Ishikawa (cell line): ENCODE data around the gene DNALI1.

ENCODE experiments used
- CEBPB ChIP-seq: IDR thresholded peaks from 2 replicates; pipeline ENCODE4 v1.6.1; 2012
- CREB1 ChIP-seq: IDR thresholded peaks from 2 replicates; pipeline ENCODE4 v1.6.1; 2012; ENCODE audit warnings: low read depth
- EGR1 ChIP-seq: IDR thresholded peaks from 2 replicates; pipeline ENCODE4 v1.6.1; 2012
- EP300 ChIP-seq: IDR thresholded peaks from 2 replicates; pipeline ENCODE4 v1.6.1; 2012; ENCODE audit warnings: borderline replicate concordance
- FOXM1 ChIP-seq: IDR thresholded peaks from 2 replicates; pipeline ENCODE4 v1.6.1; 2012; ENCODE audit warnings: low read depth, borderline replicate concordance
- NFIC ChIP-seq: IDR thresholded peaks from 2 replicates; pipeline ENCODE4 v1.6.1; 2012
- RAD21 ChIP-seq: IDR thresholded peaks from 2 replicates; pipeline ENCODE4 v1.6.1; 2012; ENCODE audit warnings: low read depth
- TAF1 ChIP-seq: IDR thresholded peaks from 2 replicates; pipeline ENCODE4 v1.6.1; 2012; ENCODE audit warnings: low read depth, mild to moderate bottlenecking
- TCF12 ChIP-seq: IDR thresholded peaks from 2 replicates; pipeline ENCODE4 v1.6.1; 2012; ENCODE audit warnings: low read depth
- TEAD4 ChIP-seq: IDR thresholded peaks from 2 replicates; pipeline ENCODE4 v1.6.1; 2012
- YY1 ChIP-seq: IDR thresholded peaks from 2 replicates; pipeline ENCODE4 v1.6.1; 2012; ENCODE audit warnings: low read depth
- ZBTB7A ChIP-seq: IDR thresholded peaks from 2 replicates; pipeline ENCODE4 v1.6.1; 2012; ENCODE audit warnings: low read depth
- TF ChIP-seq, protein P1 (sequence below): IDR thresholded peaks from 2 replicates; pipeline ENCODE4 v1.6.1; 2012; ENCODE audit warnings: low read depth, mild to moderate bottlenecking
- TF ChIP-seq, protein P2 (sequence below): IDR thresholded peaks from 2 replicates; pipeline ENCODE4 v1.6.1; 2012
- TF ChIP-seq, protein P3 (sequence below): IDR thresholded peaks from 2 replicates; pipeline ENCODE4 v1.6.1; 2012

The DNALI1 gene

DNA sequence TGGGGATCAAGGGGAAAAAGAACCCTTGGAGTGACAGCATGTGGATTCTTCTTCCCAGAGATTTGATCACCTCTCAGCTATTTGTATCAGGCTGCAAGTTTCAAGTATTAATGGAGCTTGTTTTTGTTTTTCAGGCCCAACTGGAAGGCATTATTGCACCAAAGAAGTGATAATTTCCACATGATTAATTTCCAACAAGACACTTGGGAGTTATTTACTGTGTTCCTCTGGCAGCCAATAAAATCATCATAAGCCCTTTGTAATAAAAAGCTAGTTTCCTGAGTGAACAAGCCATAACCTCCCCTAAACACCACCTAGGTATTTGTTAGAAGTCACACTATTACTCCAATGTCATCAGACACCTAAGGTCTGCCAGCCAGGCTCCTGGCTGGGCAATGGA lies 8.2 kb downstream of the DNALI1 start:
- TF ChIP-seq CEBPB (no peak), EGR1 (no peak), TEAD4 (no peak), YY1 (no peak), EP300 (no peak), ZBTB7A (no peak), RAD21 (no peak), FOXM1 (no peak), TCF12 (no peak), NFIC (no peak), CREB1 (no peak), TAF1 (no peak)
- TF ChIP-seq, protein P1, sequence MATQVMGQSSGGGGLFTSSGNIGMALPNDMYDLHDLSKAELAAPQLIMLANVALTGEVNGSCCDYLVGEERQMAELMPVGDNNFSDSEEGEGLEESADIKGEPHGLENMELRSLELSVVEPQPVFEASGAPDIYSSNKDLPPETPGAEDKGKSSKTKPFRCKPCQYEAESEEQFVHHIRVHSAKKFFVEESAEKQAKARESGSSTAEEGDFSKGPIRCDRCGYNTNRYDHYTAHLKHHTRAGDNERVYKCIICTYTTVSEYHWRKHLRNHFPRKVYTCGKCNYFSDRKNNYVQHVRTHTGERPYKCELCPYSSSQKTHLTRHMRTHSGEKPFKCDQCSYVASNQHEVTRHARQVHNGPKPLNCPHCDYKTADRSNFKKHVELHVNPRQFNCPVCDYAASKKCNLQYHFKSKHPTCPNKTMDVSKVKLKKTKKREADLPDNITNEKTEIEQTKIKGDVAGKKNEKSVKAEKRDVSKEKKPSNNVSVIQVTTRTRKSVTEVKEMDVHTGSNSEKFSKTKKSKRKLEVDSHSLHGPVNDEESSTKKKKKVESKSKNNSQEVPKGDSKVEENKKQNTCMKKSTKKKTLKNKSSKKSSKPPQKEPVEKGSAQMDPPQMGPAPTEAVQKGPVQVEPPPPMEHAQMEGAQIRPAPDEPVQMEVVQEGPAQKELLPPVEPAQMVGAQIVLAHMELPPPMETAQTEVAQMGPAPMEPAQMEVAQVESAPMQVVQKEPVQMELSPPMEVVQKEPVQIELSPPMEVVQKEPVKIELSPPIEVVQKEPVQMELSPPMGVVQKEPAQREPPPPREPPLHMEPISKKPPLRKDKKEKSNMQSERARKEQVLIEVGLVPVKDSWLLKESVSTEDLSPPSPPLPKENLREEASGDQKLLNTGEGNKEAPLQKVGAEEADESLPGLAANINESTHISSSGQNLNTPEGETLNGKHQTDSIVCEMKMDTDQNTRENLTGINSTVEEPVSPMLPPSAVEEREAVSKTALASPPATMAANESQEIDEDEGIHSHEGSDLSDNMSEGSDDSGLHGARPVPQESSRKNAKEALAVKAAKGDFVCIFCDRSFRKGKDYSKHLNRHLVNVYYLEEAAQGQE, result no peak
- TF ChIP-seq, protein P2, sequence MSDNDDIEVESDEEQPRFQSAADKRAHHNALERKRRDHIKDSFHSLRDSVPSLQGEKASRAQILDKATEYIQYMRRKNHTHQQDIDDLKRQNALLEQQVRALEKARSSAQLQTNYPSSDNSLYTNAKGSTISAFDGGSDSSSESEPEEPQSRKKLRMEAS, result no peak
- TF ChIP-seq, protein P3, sequence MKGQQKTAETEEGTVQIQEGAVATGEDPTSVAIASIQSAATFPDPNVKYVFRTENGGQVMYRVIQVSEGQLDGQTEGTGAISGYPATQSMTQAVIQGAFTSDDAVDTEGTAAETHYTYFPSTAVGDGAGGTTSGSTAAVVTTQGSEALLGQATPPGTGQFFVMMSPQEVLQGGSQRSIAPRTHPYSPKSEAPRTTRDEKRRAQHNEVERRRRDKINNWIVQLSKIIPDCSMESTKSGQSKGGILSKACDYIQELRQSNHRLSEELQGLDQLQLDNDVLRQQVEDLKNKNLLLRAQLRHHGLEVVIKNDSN, result no peak

DNA sequence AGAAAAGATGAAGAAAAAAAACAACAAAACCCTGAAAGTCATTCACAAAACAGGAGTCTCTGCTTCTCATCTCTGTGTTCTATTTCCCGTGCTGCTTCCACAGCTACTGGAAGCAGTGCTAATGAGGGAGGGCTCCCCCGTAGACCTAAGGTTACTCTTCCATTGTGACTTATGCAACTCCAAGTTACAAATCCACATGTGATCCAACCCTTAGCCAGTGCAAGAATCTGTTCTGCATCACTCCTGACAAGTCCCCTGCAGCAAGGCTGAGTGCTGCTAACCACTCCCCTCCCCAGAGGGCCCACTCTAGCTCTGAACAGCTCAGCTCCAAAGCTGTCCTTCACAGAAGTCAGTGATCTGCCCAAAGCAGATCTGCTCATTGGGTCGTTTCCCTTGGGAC lies 10.3 kb downstream of the DNALI1 start:
- TF ChIP-seq RAD21 (no peak), TCF12 (no peak), CEBPB (no peak)
- TF ChIP-seq, protein P2, result no peak

DNA sequence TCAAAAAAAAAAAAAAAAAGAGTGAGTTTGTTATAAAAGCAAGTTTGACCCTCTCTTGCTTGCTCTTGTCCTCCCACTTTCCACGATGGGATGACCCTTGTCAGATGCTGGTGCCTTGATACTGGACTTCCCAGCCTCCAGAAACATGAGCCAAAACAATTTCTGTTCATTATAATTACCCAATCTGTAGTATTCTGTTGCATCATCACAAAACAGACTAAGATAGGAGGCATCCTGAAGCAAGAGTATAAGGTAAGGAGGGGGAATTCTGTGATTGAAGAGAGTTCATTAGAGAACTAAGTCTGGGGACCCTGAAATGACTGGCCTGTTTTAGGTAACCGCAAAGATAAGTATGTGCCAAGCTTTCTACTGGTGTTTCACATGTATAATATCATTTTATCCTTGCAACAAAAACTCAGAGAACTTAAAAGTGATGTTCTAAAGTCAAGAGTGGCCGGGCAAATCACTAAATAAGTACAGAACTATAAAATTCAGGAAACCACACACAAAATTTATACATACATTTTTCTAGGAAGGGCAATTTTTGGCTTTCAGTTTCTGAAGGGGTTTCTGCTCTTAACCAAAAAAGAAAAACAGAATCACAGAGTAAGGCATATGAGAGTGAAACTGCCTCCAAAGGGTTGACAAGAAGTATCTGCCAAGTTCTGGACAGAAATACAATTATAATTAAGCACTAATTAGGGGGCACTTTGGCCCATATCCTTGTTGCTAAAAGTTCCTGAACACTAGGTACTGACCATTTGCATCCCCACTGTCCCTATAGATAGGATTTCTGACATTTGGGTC lies 14.0 kb downstream of the DNALI1 start:
- no peak for TF ChIP-seq TEAD4
- no peak for TF ChIP-seq EP300
- TF ChIP-seq RAD21, result no peak
- TF ChIP-seq CEBPB, result no peak
- TF ChIP-seq, protein P3, result no peak
- TF ChIP-seq CREB1, result no peak
- TF ChIP-seq NFIC, result no peak
- TF ChIP-seq, protein P1, result no peak
- no peak for TF ChIP-seq EGR1
- TF ChIP-seq ZBTB7A, result no peak
- no peak for TF ChIP-seq FOXM1
- TF ChIP-seq, protein P2, result no peak
- TF ChIP-seq TCF12, result no peak
- no peak for TF ChIP-seq YY1

DNA sequence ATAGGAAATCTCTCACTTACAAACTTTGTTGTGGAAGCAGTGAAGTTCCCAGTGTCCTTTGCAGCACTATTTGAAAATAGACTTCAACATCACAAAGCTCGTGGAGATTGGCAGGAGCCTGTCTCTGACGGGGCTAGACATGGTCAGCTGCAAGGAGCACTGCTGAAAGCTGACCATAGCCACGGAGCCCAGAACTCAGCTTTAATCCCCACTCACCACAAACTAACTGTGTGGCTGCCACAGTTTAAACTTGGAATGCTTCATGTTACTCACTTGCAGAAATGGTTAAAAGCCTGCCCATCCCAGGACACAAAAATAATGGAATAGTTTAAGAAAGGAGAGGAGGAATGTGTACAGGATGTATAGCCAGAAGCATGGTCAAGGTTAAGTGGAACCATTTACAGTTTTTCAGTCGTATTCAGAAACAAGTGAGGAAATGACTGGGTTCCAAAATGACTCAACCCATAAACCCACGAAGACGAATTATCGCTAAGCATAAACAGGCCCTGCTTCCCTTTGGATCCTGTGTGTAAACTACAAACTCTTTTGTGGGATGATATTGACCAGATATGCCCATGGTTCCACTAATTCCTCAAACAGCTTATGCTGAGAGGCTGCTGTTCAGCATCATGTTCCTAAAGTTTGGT lies 18.2 kb downstream of the DNALI1 start:
- no peak for TF ChIP-seq EGR1

DNA sequence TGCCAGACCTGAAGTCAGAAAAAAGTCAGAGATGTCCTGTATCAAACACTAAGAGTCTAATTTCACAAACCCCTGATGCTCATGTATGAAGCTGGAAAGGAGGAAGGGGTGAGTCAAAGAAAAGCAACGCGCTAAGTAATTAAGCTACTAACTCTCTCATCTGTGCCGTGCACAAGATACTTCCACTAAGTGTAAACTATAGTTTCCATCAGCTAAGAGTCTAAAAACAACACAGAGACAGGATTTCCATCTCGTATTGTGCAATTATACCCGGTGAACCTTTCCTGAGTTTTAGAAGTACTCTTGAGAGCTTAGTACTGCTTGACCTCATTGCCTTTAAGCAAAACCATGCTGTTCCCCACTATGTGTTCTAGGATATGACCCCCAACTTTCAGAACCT lies 19.0 kb downstream of the DNALI1 start:
- TF ChIP-seq TCF12, result no peak
- TF ChIP-seq, protein P1, result no peak
- TF ChIP-seq NFIC, result no peak
- TF ChIP-seq RAD21, result no peak
- no peak for TF ChIP-seq CEBPB
- TF ChIP-seq CREB1, result no peak
- no peak for TF ChIP-seq EP300
- no peak for TF ChIP-seq FOXM1
- TF ChIP-seq, protein P2, result no peak
- no peak for TF ChIP-seq TEAD4
- TF ChIP-seq, protein P3, result no peak
- TF ChIP-seq TAF1, result no peak
- no peak for TF ChIP-seq EGR1
- TF ChIP-seq YY1, result no peak
- TF ChIP-seq ZBTB7A, result no peak
